ENCODE results near the gene P4HB. TPM values are rescaled to one million over a fixed set of nuclear protein-coding genes. Genes with fewer than 3 reads are reported as not detected.

Gene P4HB
- total RNA-seq, 1 donor from 2014 or later, result 364 TPM

DNA sequence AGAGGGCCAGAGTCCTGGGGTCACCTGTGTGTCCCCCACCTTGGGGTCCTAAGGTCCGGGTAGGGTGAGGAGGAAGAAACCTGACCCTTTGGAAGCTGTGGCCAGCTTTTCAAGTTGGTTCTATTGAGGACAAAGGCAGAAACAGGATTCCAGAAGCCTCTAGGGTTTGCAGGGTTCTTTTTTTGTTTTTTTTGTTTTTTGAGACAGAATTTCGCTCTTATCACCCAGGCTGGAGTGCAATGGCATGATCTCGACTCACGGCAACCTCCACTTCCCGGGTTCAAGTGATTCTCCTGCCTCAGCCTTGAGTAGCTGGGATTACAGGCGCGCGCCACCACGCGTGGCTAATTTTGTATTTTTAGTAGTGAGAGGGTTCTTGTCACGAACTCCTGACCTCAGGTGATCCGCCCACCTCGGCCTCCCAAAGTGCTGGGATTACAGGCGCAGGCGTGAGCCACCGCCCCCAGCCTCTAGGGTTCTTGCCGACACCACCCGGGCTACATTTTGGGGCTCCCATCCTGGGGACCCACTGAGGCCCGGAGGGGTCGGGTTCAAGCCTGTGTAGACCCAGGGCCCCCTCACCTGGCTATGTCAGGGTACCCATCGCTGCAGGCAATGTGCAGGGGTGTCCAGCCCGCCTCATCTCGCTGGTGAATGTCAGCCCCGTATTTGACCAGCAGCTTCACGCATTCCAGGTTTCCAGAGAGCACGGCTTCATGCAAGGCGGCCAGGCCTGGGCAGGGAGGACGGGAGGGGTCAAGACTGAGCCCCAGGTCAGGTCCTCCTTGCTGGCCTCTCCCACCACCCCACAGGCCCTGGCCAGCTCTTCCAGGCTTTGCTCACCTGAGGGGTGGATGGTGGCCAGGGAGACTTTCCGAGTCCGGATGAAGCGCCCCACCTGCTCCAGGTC, 26.2 kb downstream of the P4HB start:
- no peak for DNase-seq (ENCODE audit: low read depth, low spot score)
- Mint-ChIP-seq H3K4me1 (peaks cover 24% of the 10 kb centered on the region), H3K27ac (ENCODE audit: unreplicated experiment) (peak overlapping the region; percentile 97)

DNA sequence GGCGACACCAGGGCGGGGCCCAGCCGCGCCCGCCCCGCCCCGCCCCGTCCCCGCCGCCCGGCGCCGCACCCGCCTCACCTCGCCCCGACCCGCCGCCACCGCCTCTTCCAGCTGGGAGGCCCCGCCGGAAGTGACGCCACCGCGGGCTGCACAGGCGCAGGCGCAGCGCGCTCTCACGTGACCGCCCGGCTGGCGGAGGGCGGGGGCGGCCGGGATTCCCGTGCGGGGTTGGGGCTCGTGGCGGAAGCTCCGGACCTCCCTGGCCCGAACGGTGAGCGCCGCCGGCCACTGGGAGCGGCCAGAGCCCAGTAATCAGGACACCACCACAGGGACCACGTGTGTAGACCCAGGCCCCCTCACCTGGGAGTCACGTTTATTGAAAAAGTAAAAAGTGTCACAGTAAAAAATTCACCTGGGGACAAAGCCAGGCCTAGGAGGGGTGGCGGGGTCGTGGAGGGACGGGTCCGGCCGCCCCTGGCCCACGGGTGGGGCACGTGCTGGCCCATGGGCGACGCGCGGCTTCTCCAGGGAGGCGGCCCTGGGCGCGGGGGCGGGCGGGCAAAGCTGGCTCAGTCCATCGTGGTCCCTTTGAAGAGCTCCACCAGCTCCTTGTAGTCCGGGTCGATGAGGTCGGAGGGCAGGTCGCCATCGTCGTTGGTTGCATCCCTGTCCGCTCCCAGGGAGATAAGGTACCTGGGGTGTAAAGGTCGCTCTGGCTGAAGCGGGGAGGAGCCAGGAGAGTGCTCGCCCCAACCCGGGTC, 27.0 kb downstream of the P4HB start, which contains the start of gene MCRIP1:
MCRIP1 (minus strand) TSS at position 132 of the 761 bp plus-strand sequence. CDS start 8,785 bp downstream, outside the sequence.
- peaks cover 1% of the 10 kb centered on the region for H3K36me3 Mint-ChIP-seq (ENCODE audit: low read depth)

More for the DNA sequence above, 26.2 kb downstream of the P4HB start:
- Mint-ChIP-seq H3K36me3 (ENCODE audit: low read depth) (no peaks in the 10 kb centered on the region), H3K27me3 (ENCODE audit: low read depth) (no peaks in the 10 kb centered on the region), H3K4me3 (peak overlapping the region; percentile 94), H3K9me3 (no peaks in the 10 kb centered on the region)
- TF ChIP-seq, protein P1, sequence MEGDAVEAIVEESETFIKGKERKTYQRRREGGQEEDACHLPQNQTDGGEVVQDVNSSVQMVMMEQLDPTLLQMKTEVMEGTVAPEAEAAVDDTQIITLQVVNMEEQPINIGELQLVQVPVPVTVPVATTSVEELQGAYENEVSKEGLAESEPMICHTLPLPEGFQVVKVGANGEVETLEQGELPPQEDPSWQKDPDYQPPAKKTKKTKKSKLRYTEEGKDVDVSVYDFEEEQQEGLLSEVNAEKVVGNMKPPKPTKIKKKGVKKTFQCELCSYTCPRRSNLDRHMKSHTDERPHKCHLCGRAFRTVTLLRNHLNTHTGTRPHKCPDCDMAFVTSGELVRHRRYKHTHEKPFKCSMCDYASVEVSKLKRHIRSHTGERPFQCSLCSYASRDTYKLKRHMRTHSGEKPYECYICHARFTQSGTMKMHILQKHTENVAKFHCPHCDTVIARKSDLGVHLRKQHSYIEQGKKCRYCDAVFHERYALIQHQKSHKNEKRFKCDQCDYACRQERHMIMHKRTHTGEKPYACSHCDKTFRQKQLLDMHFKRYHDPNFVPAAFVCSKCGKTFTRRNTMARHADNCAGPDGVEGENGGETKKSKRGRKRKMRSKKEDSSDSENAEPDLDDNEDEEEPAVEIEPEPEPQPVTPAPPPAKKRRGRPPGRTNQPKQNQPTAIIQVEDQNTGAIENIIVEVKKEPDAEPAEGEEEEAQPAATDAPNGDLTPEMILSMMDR (conservative IDR thresholded peaks at IDR 0.05), result no peak

GRCh38 chr17:81832608-81833159, 27.7 kb downstream of the P4HB start:
- Mint-ChIP-seq H3K9me3 (no peaks in the 10 kb centered on the region), H3K36me3 (ENCODE audit: low read depth) (peaks cover 3% of the 10 kb centered on the region), H3K4me1 (peaks cover 36% of the 10 kb centered on the region), H3K27me3 (ENCODE audit: low read depth) (no peaks in the 10 kb centered on the region), H3K4me3 (peak overlapping the region; percentile 92), H3K27ac (ENCODE audit: unreplicated experiment) (peak overlapping the region; percentile 57)
- peak; percentile 13 for DNase-seq (ENCODE audit: low read depth, low spot score)
- TF ChIP-seq, protein P1 (conservative IDR thresholded peaks at IDR 0.05), result no peak

More for the DNA sequence above, 27.0 kb downstream of the P4HB start, which contains the start of gene MCRIP1:
- Mint-ChIP-seq H3K27me3 (ENCODE audit: low read depth) (no peaks in the 10 kb centered on the region), H3K4me3 (peak within 1 kb of the TSS; percentile 94), H3K9me3 (no peaks in the 10 kb centered on the region), H3K4me1 (peaks cover 30% of the 10 kb centered on the region), H3K27ac (ENCODE audit: unreplicated experiment) (peak within 1 kb of the TSS; percentile 97)
- TF ChIP-seq, protein P1 (conservative IDR thresholded peaks at IDR 0.05), result no peak
- DNase-seq (ENCODE audit: low read depth, low spot score), result peak; percentile 93

DNA sequence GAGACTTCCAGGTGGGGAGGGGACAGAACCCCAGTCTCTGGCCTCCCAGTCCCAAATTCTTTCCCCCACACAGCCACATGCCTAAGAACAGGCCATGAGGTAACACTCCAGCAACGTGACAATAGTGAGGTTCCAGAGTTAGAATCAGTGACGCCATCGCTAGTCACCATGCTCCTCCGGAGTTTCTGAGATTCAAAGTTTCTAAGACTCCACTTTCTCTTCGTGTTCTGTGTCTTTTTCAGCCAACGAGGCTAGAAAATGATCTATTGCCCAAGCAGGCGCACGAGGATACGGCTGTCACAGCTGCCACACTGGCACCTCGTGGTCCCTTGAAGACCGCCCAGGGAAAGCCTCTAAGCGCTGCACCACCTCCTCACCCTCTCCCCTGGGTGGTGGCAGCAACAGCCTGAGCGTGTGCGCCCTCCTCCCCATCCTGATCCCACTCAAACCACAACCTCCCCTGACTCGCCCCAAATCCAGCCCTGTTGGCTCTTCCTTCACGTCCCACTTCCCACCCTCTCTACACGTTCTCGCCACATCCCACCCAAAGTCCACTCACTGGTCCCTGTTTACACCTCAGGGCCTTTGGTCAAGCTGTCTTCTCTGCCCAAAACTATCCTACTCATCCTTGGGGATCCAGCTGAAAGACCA, 28.3 kb downstream of the P4HB start:
- Mint-ChIP-seq H3K9me3 (no peaks in the 10 kb centered on the region), H3K36me3 (ENCODE audit: low read depth) (peaks cover 3% of the 10 kb centered on the region), H3K4me3 (peak overlapping the region; percentile 92), H3K4me1 (peaks cover 36% of the 10 kb centered on the region), H3K27me3 (ENCODE audit: low read depth) (no peaks in the 10 kb centered on the region), H3K27ac (ENCODE audit: unreplicated experiment) (peak overlapping the region; percentile 43)
- TF ChIP-seq, protein P1 (conservative IDR thresholded peaks at IDR 0.05), result no peak
- no peak for DNase-seq (ENCODE audit: low read depth, low spot score)

DNA sequence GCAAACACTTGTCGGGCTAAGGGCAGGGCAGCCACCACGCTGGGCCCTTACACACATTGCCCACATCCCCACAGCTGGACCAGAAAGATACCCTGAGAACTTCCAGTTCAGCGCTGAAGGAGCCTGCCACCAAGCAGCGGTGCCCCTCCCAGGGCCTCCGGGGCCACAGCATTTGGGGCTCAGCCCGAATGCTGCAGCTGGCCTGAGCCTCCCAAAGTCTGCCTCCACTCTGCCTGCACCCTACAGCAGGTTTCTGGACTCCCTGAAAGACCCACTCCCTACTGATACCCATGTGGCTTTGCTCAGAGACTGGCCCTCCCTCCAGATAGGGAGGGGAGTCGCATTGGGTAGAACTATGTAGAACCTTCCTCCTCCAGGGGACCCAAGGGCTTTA, 28.8 kb downstream of the P4HB start:
- H3K36me3 Mint-ChIP-seq (ENCODE audit: low read depth), result peaks cover 3% of the 10 kb centered on the region
- H3K27ac Mint-ChIP-seq (ENCODE audit: unreplicated experiment), result no peak overlapping the region
- no peaks in the 10 kb centered on the region for H3K9me3 Mint-ChIP-seq

More for the DNA sequence above, 28.8 kb downstream of the P4HB start:
- no peak for DNase-seq (ENCODE audit: low read depth, low spot score)
- no peaks in the 10 kb centered on the region for H3K27me3 Mint-ChIP-seq (ENCODE audit: low read depth)
- TF ChIP-seq, protein P1 (conservative IDR thresholded peaks at IDR 0.05), result no peak
- H3K4me3 Mint-ChIP-seq, result peak overlapping the region; percentile 92
- H3K4me1 Mint-ChIP-seq, result peaks cover 36% of the 10 kb centered on the region
